Measurements from ENCODE around the gene ANAPC15.

The ANAPC15 gene

DNA sequence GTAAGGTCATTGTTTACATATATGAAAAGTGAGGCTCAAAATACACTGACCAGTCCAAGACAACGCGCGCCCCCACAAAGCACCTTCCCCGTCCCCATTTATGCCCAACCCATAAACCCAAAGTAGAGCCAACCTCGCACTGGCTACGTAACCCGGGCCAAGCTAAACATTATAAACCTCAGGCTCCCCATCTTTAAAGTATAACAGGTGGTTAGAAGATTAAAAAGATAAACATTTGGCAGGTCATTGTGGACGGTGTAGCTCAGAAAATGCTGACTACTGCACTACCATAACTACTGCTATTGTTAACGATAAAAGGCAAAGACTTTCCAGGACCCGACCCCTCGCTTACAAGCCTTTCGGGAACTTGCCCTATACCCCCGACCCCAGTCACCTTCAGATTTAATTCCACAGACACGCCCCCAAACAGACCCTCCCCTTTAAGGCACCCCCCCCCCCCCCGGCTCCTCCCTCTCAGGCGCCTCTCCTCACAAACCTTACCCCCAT lies 32.6 kb downstream of the ANAPC15 start (continued):
- TF ChIP-seq, protein P1, sequence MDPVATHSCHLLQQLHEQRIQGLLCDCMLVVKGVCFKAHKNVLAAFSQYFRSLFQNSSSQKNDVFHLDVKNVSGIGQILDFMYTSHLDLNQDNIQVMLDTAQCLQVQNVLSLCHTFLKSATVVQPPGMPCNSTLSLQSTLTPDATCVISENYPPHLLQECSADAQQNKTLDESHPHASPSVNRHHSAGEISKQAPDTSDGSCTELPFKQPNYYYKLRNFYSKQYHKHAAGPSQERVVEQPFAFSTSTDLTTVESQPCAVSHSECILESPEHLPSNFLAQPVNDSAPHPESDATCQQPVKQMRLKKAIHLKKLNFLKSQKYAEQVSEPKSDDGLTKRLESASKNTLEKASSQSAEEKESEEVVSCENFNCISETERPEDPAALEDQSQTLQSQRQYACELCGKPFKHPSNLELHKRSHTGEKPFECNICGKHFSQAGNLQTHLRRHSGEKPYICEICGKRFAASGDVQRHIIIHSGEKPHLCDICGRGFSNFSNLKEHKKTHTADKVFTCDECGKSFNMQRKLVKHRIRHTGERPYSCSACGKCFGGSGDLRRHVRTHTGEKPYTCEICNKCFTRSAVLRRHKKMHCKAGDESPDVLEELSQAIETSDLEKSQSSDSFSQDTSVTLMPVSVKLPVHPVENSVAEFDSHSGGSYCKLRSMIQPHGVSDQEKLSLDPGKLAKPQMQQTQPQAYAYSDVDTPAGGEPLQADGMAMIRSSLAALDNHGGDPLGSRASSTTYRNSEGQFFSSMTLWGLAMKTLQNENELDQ (tag by site-specific recombination; IDR thresholded peaks at IDR 0.05; ENCODE audit: low read depth) = no peak
- TF ChIP-seq KLF10 (tag by site-specific recombination; IDR thresholded peaks at IDR 0.05) (no peak), KLF9 (tag by site-specific recombination; IDR thresholded peaks at IDR 0.05; ENCODE audit: low read depth) (peak; percentile 81), KLF8 (tag by site-specific recombination; IDR thresholded peaks at IDR 0.05) (no peak), SCRT1 (tag by site-specific recombination; IDR thresholded peaks at IDR 0.05; ENCODE audit: borderline replicate concordance) (no peak), ZNF292 (tag by site-specific recombination; IDR thresholded peaks at IDR 0.05; ENCODE audit: borderline replicate concordance, low read depth) (no peak), SP7 (tag by site-specific recombination; IDR thresholded peaks at IDR 0.05) (0 out of 2 replicates have a peak, but pooled peaks have one; percentile 6), EGR2 (tag by site-specific recombination; IDR thresholded peaks at IDR 0.05; ENCODE audit: low read depth) (0 out of 2 replicates have a peak, but pooled peaks have one; percentile 3), ZNF426 (tag by site-specific recombination; IDR thresholded peaks at IDR 0.05) (no peak), ZNF157 (tag by site-specific recombination; IDR thresholded peaks at IDR 0.05) (no peak), ZSCAN23 (tag by site-specific recombination; IDR thresholded peaks at IDR 0.05) (no peak), ZNF521 (tag by site-specific recombination; IDR thresholded peaks at IDR 0.05) (no peak), GLI4 (tag by site-specific recombination; IDR thresholded peaks at IDR 0.05) (no peak), ZFP41 (tag by site-specific recombination; IDR thresholded peaks at IDR 0.05; ENCODE audit: borderline replicate concordance) (no peak), KLF7 (tag by site-specific recombination; IDR thresholded peaks at IDR 0.05; ENCODE audit: borderline replicate concordance) (no peak), BCL11B (tag by site-specific recombination; IDR thresholded peaks at IDR 0.05; ENCODE audit: low read depth) (0 out of 2 replicates have a peak, but pooled peaks have one; percentile 50), ZNF23 (tag by site-specific recombination; IDR thresholded peaks at IDR 0.05; ENCODE audit: borderline replicate concordance) (no peak), KLF16 (tag by site-specific recombination; IDR thresholded peaks at IDR 0.05) (no peak), ZNF510 (tag by site-specific recombination; IDR thresholded peaks at IDR 0.05; ENCODE audit: insufficient replicate concordance) (no peak)
- TF ChIP-seq, protein P2, sequence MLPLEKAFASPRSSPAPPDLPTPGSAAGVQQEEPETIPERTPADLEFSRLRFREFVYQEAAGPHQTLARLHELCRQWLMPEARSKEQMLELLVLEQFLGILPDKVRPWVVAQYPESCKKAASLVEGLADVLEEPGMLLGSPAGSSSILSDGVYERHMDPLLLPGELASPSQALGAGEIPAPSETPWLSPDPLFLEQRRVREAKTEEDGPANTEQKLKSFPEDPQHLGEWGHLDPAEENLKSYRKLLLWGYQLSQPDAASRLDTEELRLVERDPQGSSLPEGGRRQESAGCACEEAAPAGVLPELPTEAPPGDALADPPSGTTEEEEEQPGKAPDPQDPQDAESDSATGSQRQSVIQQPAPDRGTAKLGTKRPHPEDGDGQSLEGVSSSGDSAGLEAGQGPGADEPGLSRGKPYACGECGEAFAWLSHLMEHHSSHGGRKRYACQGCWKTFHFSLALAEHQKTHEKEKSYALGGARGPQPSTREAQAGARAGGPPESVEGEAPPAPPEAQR (tag by site-specific recombination; IDR thresholded peaks at IDR 0.05) = no peak
- TF ChIP-seq, protein P3, sequence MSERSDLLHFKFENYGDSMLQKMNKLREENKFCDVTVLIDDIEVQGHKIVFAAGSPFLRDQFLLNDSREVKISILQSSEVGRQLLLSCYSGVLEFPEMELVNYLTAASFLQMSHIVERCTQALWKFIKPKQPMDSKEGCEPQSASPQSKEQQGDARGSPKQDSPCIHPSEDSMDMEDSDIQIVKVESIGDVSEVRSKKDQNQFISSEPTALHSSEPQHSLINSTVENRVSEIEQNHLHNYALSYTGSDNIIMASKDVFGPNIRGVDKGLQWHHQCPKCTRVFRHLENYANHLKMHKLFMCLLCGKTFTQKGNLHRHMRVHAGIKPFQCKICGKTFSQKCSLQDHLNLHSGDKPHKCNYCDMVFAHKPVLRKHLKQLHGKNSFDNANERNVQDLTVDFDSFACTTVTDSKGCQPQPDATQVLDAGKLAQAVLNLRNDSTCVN (tag by site-specific recombination; optimal IDR thresholded peaks at IDR 0.05) = no peak
- TF ChIP-seq, protein P4, sequence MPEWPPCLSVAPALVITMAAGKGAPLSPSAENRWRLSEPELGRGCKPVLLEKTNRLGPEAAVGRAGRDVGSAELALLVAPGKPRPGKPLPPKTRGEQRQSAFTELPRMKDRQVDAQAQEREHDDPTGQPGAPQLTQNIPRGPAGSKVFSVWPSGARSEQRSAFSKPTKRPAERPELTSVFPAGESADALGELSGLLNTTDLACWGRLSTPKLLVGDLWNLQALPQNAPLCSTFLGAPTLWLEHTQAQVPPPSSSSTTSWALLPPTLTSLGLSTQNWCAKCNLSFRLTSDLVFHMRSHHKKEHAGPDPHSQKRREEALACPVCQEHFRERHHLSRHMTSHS (tag by site-specific recombination; IDR thresholded peaks at IDR 0.05) = no peak
- TF ChIP-seq, protein P5, sequence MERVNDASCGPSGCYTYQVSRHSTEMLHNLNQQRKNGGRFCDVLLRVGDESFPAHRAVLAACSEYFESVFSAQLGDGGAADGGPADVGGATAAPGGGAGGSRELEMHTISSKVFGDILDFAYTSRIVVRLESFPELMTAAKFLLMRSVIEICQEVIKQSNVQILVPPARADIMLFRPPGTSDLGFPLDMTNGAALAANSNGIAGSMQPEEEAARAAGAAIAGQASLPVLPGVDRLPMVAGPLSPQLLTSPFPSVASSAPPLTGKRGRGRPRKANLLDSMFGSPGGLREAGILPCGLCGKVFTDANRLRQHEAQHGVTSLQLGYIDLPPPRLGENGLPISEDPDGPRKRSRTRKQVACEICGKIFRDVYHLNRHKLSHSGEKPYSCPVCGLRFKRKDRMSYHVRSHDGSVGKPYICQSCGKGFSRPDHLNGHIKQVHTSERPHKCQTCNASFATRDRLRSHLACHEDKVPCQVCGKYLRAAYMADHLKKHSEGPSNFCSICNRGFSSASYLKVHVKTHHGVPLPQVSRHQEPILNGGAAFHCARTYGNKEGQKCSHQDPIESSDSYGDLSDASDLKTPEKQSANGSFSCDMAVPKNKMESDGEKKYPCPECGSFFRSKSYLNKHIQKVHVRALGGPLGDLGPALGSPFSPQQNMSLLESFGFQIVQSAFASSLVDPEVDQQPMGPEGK (tag by site-specific recombination; IDR thresholded peaks at IDR 0.05) = no peak; the same call in 1 of the 2 replicates
- TF ChIP-seq, protein P6, sequence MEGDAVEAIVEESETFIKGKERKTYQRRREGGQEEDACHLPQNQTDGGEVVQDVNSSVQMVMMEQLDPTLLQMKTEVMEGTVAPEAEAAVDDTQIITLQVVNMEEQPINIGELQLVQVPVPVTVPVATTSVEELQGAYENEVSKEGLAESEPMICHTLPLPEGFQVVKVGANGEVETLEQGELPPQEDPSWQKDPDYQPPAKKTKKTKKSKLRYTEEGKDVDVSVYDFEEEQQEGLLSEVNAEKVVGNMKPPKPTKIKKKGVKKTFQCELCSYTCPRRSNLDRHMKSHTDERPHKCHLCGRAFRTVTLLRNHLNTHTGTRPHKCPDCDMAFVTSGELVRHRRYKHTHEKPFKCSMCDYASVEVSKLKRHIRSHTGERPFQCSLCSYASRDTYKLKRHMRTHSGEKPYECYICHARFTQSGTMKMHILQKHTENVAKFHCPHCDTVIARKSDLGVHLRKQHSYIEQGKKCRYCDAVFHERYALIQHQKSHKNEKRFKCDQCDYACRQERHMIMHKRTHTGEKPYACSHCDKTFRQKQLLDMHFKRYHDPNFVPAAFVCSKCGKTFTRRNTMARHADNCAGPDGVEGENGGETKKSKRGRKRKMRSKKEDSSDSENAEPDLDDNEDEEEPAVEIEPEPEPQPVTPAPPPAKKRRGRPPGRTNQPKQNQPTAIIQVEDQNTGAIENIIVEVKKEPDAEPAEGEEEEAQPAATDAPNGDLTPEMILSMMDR (tag by site-specific recombination; IDR thresholded peaks at IDR 0.05) = no peak
- TF ChIP-seq, protein P7, sequence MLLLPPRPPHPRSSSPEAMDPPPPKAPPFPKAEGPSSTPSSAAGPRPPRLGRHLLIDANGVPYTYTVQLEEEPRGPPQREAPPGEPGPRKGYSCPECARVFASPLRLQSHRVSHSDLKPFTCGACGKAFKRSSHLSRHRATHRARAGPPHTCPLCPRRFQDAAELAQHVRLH (tag by site-specific recombination; IDR thresholded peaks at IDR 0.05) = no peak
- TF ChIP-seq, protein P8, sequence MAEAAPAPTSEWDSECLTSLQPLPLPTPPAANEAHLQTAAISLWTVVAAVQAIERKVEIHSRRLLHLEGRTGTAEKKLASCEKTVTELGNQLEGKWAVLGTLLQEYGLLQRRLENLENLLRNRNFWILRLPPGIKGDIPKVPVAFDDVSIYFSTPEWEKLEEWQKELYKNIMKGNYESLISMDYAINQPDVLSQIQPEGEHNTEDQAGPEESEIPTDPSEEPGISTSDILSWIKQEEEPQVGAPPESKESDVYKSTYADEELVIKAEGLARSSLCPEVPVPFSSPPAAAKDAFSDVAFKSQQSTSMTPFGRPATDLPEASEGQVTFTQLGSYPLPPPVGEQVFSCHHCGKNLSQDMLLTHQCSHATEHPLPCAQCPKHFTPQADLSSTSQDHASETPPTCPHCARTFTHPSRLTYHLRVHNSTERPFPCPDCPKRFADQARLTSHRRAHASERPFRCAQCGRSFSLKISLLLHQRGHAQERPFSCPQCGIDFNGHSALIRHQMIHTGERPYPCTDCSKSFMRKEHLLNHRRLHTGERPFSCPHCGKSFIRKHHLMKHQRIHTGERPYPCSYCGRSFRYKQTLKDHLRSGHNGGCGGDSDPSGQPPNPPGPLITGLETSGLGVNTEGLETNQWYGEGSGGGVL (tag by site-specific recombination; IDR thresholded peaks at IDR 0.05) = peak; percentile 42; the same call in 1 of the 2 replicates
